HEK293 (cell line): ENCODE measurements around the gene FUOM.
A peak's percentile ranks its signal among the peaks of the same experiment; 100 is the strongest.

Experiments
- GLIS1 ChIP-seq: fragments of 450-650 bp; formaldehyde crosslinking; IDR thresholded peaks from 2 replicates; pipeline ENCODE4 v1.5.1; 2016; ENCODE audit warnings: missing biosample characterization, missing genetic modification characterization
- GLIS2 ChIP-seq: fragments of 450-650 bp; formaldehyde crosslinking; IDR thresholded peaks from 2 replicates; pipeline ENCODE4 v1.5.1; 2016; ENCODE audit warnings: missing biosample characterization, missing genetic modification characterization
- HIC1 ChIP-seq: fragments of 450-650 bp; formaldehyde crosslinking; IDR thresholded peaks from 2 replicates; pipeline ENCODE4 v1.5.1; 2016; ENCODE audit warnings: missing biosample characterization, missing genetic modification characterization
- HOXC10 ChIP-seq: sonication (generic); formaldehyde crosslinking; IDR thresholded peaks from 2 replicates; pipeline ENCODE4 v1.8.1; 2023; ENCODE audit warnings: mild to moderate bottlenecking, missing genetic modification reagents
- INSM2 ChIP-seq: fragments of 450-650 bp; formaldehyde crosslinking; IDR thresholded peaks from 2 replicates; pipeline ENCODE4 v1.5.1; 2016; ENCODE audit warnings: missing biosample characterization, missing genetic modification characterization
- OSR2 ChIP-seq: fragments of 450-650 bp; formaldehyde crosslinking; IDR thresholded peaks from 2 replicates; pipeline ENCODE4 v1.5.1; 2016; ENCODE audit warnings: missing biosample characterization, missing genetic modification characterization
- OVOL3 ChIP-seq: fragments of 450-650 bp; formaldehyde crosslinking; IDR thresholded peaks from 2 replicates; pipeline ENCODE4 v1.5.1; 2016; ENCODE audit warnings: missing biosample characterization, missing genetic modification characterization
- PBX3 ChIP-seq: sonication (generic); formaldehyde crosslinking; IDR thresholded peaks from 2 replicates; pipeline ENCODE4 v1.8.1; 2022; ENCODE audit warnings: mild to moderate bottlenecking, moderate library complexity, missing genetic modification reagents
- PRDM1 ChIP-seq: fragments of 450-650 bp; formaldehyde crosslinking; IDR thresholded peaks from 2 replicates; pipeline ENCODE4; 2016; ENCODE audit warnings: missing biosample characterization, missing genetic modification characterization
- SALL2 ChIP-seq: fragments of 450-650 bp; formaldehyde crosslinking; IDR thresholded peaks from 2 replicates; pipeline ENCODE4 v1.5.0; 2017; ENCODE audit warnings: missing biosample characterization, mild to moderate bottlenecking, missing genetic modification characterization, borderline replicate concordance
- SP7 ChIP-seq: fragments of 450-650 bp; formaldehyde crosslinking; IDR thresholded peaks from 2 replicates; pipeline ENCODE4 v1.5.1; 2016; ENCODE audit warnings: missing biosample characterization, missing genetic modification characterization
- YY2 ChIP-seq: fragments of 450-650 bp; formaldehyde crosslinking; IDR thresholded peaks from 2 replicates; pipeline ENCODE4 v1.5.1; 2016; ENCODE audit warnings: missing biosample characterization, missing genetic modification characterization
- ZBTB1 ChIP-seq: fragments of 450-650 bp; formaldehyde crosslinking; IDR thresholded peaks from 2 replicates; pipeline ENCODE4 v1.5.1; 2016; ENCODE audit warnings: missing biosample characterization, missing genetic modification characterization
- ZBTB20 ChIP-seq: fragments of 450-650 bp; formaldehyde crosslinking; IDR thresholded peaks from 2 replicates; pipeline ENCODE4 v1.5.1; 2016; ENCODE audit warnings: missing biosample characterization, missing genetic modification characterization
- ZBTB6 ChIP-seq: fragments of 450-650 bp; formaldehyde crosslinking; IDR thresholded peaks from 2 replicates; pipeline ENCODE4 v1.5.1; 2017; ENCODE audit warnings: missing biosample characterization, missing genetic modification characterization
- ZFP3 ChIP-seq: fragments of 450-650 bp; formaldehyde crosslinking; IDR thresholded peaks from 2 replicates; pipeline ENCODE4 v1.5.1; 2016; ENCODE audit warnings: low read depth, missing biosample characterization, missing genetic modification characterization
- ZNF133 ChIP-seq: fragments of 450-650 bp; formaldehyde crosslinking; IDR thresholded peaks from 2 replicates; pipeline ENCODE4 v1.5.1; 2016; ENCODE audit warnings: missing biosample characterization, missing genetic modification characterization
- ZNF184 ChIP-seq: fragments of 450-650 bp; IDR thresholded peaks from 2 replicates; pipeline ENCODE4 v1.5.1; 2018; ENCODE audit warnings: missing biosample characterization, mild to moderate bottlenecking, missing genetic modification characterization
- ZNF239 ChIP-seq: fragments of 450-650 bp; formaldehyde crosslinking; IDR thresholded peaks from 2 replicates; pipeline ENCODE4 v1.5.1; 2016; ENCODE audit warnings: missing biosample characterization, missing genetic modification characterization
- ZNF341 ChIP-seq: fragments of 450-650 bp; formaldehyde crosslinking; IDR thresholded peaks from 2 replicates; pipeline ENCODE4; 2016; ENCODE audit warnings: low read depth, missing biosample characterization, missing genetic modification characterization
- ZNF350 ChIP-seq: fragments of 450-650 bp; formaldehyde crosslinking; IDR thresholded peaks from 2 replicates; pipeline ENCODE4 v1.5.0; 2017; ENCODE audit warnings: missing biosample characterization, mild to moderate bottlenecking, missing genetic modification characterization
- ZNF530 ChIP-seq: fragments of 450-650 bp; formaldehyde crosslinking; IDR thresholded peaks from 2 replicates; pipeline ENCODE4 v1.5.1; 2016; ENCODE audit warnings: low read depth, missing biosample characterization, missing genetic modification characterization
- ZNF549 ChIP-seq: fragments of 450-650 bp; IDR thresholded peaks from 2 replicates; pipeline ENCODE4 v1.5.1; 2018; ENCODE audit warnings: missing biosample characterization, missing genetic modification characterization, mild to moderate bottlenecking, inconsistent platforms, moderate library complexity
- ZNF560 ChIP-seq: fragments of 450-650 bp; formaldehyde crosslinking; IDR thresholded peaks from 2 replicates; pipeline ENCODE4 v1.5.1; 2017; ENCODE audit warnings: missing biosample characterization, missing genetic modification characterization, borderline replicate concordance
- ZNF571 ChIP-seq: fragments of 450-650 bp; formaldehyde crosslinking; IDR thresholded peaks from 2 replicates; pipeline ENCODE4 v1.5.0; 2017; ENCODE audit warnings: missing biosample characterization, missing genetic modification characterization
- ZNF600 ChIP-seq: fragments of 450-650 bp; formaldehyde crosslinking; IDR thresholded peaks from 2 replicates; pipeline ENCODE4 v1.5.1; 2016; ENCODE audit warnings: missing biosample characterization, missing genetic modification characterization
- ZNF629 ChIP-seq: fragments of 450-650 bp; formaldehyde crosslinking; IDR thresholded peaks from 2 replicates; pipeline ENCODE4 v1.5.1; 2017; ENCODE audit warnings: missing biosample characterization, missing genetic modification characterization
- ZNF660 ChIP-seq: fragments of 450-650 bp; IDR thresholded peaks from 2 replicates; pipeline ENCODE4 v1.5.1; 2018; ENCODE audit warnings: missing biosample characterization, mild to moderate bottlenecking, missing genetic modification characterization
- ZNF776 ChIP-seq: fragments of 450-650 bp; formaldehyde crosslinking; IDR thresholded peaks from 2 replicates; pipeline ENCODE4 v1.5.0; 2017; ENCODE audit warnings: missing biosample characterization, missing genetic modification characterization, borderline replicate concordance
- ZNF830 ChIP-seq: fragments of 450-650 bp; IDR thresholded peaks from 2 replicates; pipeline ENCODE4 v1.5.0; 2018; ENCODE audit warnings: missing biosample characterization, missing genetic modification characterization, low read depth, mild to moderate bottlenecking, moderate library complexity
- ZSCAN30 ChIP-seq: fragments of 450-650 bp; IDR thresholded peaks from 2 replicates; pipeline ENCODE4 v1.5.1; 2018; ENCODE audit warnings: missing biosample characterization, mild to moderate bottlenecking, missing genetic modification characterization, moderate library complexity
- ZSCAN4 ChIP-seq: fragments of 450-650 bp; formaldehyde crosslinking; IDR thresholded peaks from 2 replicates; pipeline ENCODE4 v1.5.1; 2017; ENCODE audit warnings: missing biosample characterization, missing genetic modification characterization
- ZSCAN5A ChIP-seq: fragments of 450-650 bp; formaldehyde crosslinking; IDR thresholded peaks from 2 replicates; pipeline ENCODE4 v1.5.1; 2016; ENCODE audit warnings: missing biosample characterization, missing genetic modification characterization

FUOM gene

GRCh38 chr10:133394064-133394663, 36.3 kb upstream of the FUOM start, which contains the start of gene MTG1 (continued):
- TF ChIP-seq SALL2 (tag by site-specific recombination) (no peak), ZNF133 (tag by site-specific recombination) (no peak), SP7 (peak; percentile 83; the same call in 1 of the 2 replicates), YY2 (peak; percentile 91), ZNF600 (tag by site-specific recombination) (peak; percentile 68), ZFP3 (tag by site-specific recombination) (no peak), ZNF629 (tag by site-specific recombination) (peak; percentile 62), ZNF350 (no peak), ZBTB1 (tag by site-specific recombination) (peak; percentile 97), ZSCAN4 (tag by site-specific recombination) (0 out of 2 replicates have a peak, but pooled peaks have one; percentile 21), OVOL3 (0 out of 2 replicates have a peak, but pooled peaks have one; percentile 42), GLIS1 (peak; percentile 95), GLIS2 (tag by site-specific recombination) (peak; percentile 93), ZNF549 (tag by site-specific recombination) (no peak), HOXC10 (CRISPR knock-in tag) (no peak), PRDM1 (tag by site-specific recombination) (no peak), ZNF571 (no peak), ZBTB20 (tag by site-specific recombination) (peak; percentile 100), PBX3 (CRISPR knock-in tag) (peak; percentile 96), ZNF776 (tag by site-specific recombination) (no peak), HIC1 (tag by site-specific recombination) (peak; percentile 81), ZSCAN30 (tag by site-specific recombination) (peak; percentile 84), ZNF184 (no peak), ZNF239 (tag by site-specific recombination) (0 out of 2 replicates have a peak, but pooled peaks have one; percentile 43), ZNF560 (tag by site-specific recombination) (no peak), ZNF341 (tag by site-specific recombination) (peak; percentile 52), ZNF830 (no peak), ZNF660 (tag by site-specific recombination) (peak; percentile 88), ZSCAN5A (tag by site-specific recombination) (peak; percentile 99), ZBTB6 (no peak), INSM2 (tag by site-specific recombination) (peak; percentile 73), OSR2 (tag by site-specific recombination) (peak; percentile 13; the same call in 1 of the 2 replicates), ZNF530 (tag by site-specific recombination) (no peak)
